ENCODE results near the gene MDC1.
A peak's percentile ranks its signal among the peaks of the same experiment; 100 is the strongest.
"Not testable (repeated sequence)": the region's sequence is repeated elsewhere in the genome, so short reads cannot be mapped to it uniquely, and the experiment has no call there.

Gene MDC1

GRCh38 chr6:30722280-30723112 is 5.4 kb upstream of the MDC1 start:
- TF ChIP-seq CTCF (IDR thresholded peaks at IDR 0.05; ENCODE audit: extremely low read depth, missing control alignments) = peak; percentile 90
- DNase-seq (ENCODE audit: low spot score) = peak; percentile 64

GRCh38 chr6:30722025-30722279 is 4.9 kb upstream of the MDC1 start:
- not testable (repeated sequence) for DNase-seq (ENCODE audit: low spot score)

- peak; percentile 17 for TF ChIP-seq CTCF (IDR thresholded peaks at IDR 0.05; ENCODE audit: extremely low read depth, missing control alignments)
- peak; percentile 93 for DNase-seq (ENCODE audit: low spot score)
Observed at GRCh38 chr6:30721198-30722024, 4.3 kb upstream of the MDC1 start.

GRCh38 chr6:30720738-30721197 is 3.7 kb upstream of the MDC1 start:
- TF ChIP-seq CTCF (IDR thresholded peaks at IDR 0.05; ENCODE audit: extremely low read depth, missing control alignments) = no peak
- peak; percentile 63 for DNase-seq (ENCODE audit: low spot score)

GRCh38 chr6:30719791-30720737 is 3.0 kb upstream of the MDC1 start, which contains the start of gene TUBB:
TSS of gene TUBB (plus strand) at chr6:30720352. CDS start at chr6:30720507, 155 bp downstream.
- peak; percentile 89 for DNase-seq (ENCODE audit: low spot score)
- no peak for TF ChIP-seq CTCF (IDR thresholded peaks at IDR 0.05; ENCODE audit: extremely low read depth, missing control alignments)

- no peak for DNase-seq (ENCODE audit: low spot score)
- no peak for TF ChIP-seq CTCF (IDR thresholded peaks at IDR 0.05; ENCODE audit: extremely low read depth, missing control alignments)
Observed at GRCh38 chr6:30719356-30719755, 2.3 kb upstream of the MDC1 start.

- not testable (repeated sequence) for DNase-seq (ENCODE audit: low spot score)
Observed at GRCh38 chr6:30717845-30718720, 1.0 kb upstream of the MDC1 start.

All from GM20000 (cell line).